ENCODE results near the gene LCP1.

GRCh38 chr13:46101484-46102254 is 80.3 kb downstream of the LCP1 start:
- TF ChIP-seq POLR2AphosphoS5 (IDR thresholded peaks at IDR 0.05) = no peak
- no peak for TF ChIP-seq POLR2A (IDR thresholded peaks at IDR 0.05)
- no peak for TF ChIP-seq CTCF (IDR thresholded peaks at IDR 0.05)

Measured in prostate gland (tissue), 2 donors.